GM10847 (cell line): ENCODE data around the gene IRF4.

Source experiments
- POLR2A ChIP-seq: IDR thresholded peaks from 2 replicates; pipeline ENCODE4 v1.6.1; 2011; ENCODE audit not compliant: insufficient read length; ENCODE audit errors: extremely low read depth

The IRF4 gene

GRCh38 chr6:350371-350770 lies 41.2 kb upstream of the IRF4 start:
- TF ChIP-seq POLR2A = no peak

GRCh38 chr6:351011-351866 lies 40.3 kb upstream of the IRF4 start:
- no peak for TF ChIP-seq POLR2A

- no peak for TF ChIP-seq POLR2A
Observed at GRCh38 chr6:351867-352289, 39.7 kb upstream of the IRF4 start.

- TF ChIP-seq POLR2A = no peak
Observed at GRCh38 chr6:352474-352873, 39.1 kb upstream of the IRF4 start.

GRCh38 chr6:352896-353470 lies 38.6 kb upstream of the IRF4 start:
- TF ChIP-seq POLR2A = no peak

- TF ChIP-seq POLR2A = no peak
Observed at GRCh38 chr6:353642-354614, 37.6 kb upstream of the IRF4 start.

GRCh38 chr6:354631-355280 lies 36.8 kb upstream of the IRF4 start:
- no peak for TF ChIP-seq POLR2A

GRCh38 chr6:355373-356208 lies 36.0 kb upstream of the IRF4 start:
- TF ChIP-seq POLR2A = no peak

GRCh38 chr6:356828-357251 lies 34.7 kb upstream of the IRF4 start:
- no peak for TF ChIP-seq POLR2A

- TF ChIP-seq POLR2A = no peak
Observed at GRCh38 chr6:357261-357790, 34.2 kb upstream of the IRF4 start.

- TF ChIP-seq POLR2A = no peak
Observed at GRCh38 chr6:357791-358341, 33.7 kb upstream of the IRF4 start.

- no peak for TF ChIP-seq POLR2A
Observed at GRCh38 chr6:358432-358831, 33.1 kb upstream of the IRF4 start.

GRCh38 chr6:358847-359246 lies 32.7 kb upstream of the IRF4 start:
- TF ChIP-seq POLR2A = no peak

- TF ChIP-seq POLR2A = no peak
Observed at GRCh38 chr6:359261-360035, 32.1 kb upstream of the IRF4 start.
